ENCODE measurements around the gene FAM117A.

Gene FAM117A

GRCh38 chr17:49739641-49740271, 24.2 kb downstream of the FAM117A start:
- H3K27ac ChIP-seq (ENCODE audit: extremely low read depth, low read depth, low read length): no peak overlapping the region
- H3K4me1 ChIP-seq (ENCODE audit: control insufficient read depth, insufficient read depth, low read length): no peaks in the 10 kb centered on the region
- H3K9me3 ChIP-seq (ENCODE audit: control insufficient read depth, insufficient read depth, low read depth, low read length): no peaks in the 10 kb centered on the region
- no peak overlapping the region for H3K4me3 ChIP-seq (ENCODE audit: low read depth, low read length)
- no peaks in the 10 kb centered on the region; a peak in 1 of 3 replicates for H3K36me3 ChIP-seq (ENCODE audit: control insufficient read depth in 2 of 2, insufficient read depth in 1 of 2, low read length in 2 of 2)
- POLR2A ChIA-PET: interaction anchor here (5.4 kb wide), 1 partner anchor 24 kb away, joined by 27 read pairs; the partner anchor contains the start of gene FAM117A
- CTCF ChIA-PET: interaction anchor here (1.2 kb wide), 1 partner anchor 172 kb away, joined by 5 read pairs; no protein-coding TSS in a partner anchor
- TF ChIP-seq ZNF580 (tag by site-specific recombination; IDR thresholded peaks at IDR 0.05) (no peak), ZBTB8A (tag by site-specific recombination; IDR thresholded peaks at IDR 0.05) (peak; percentile 51; the same call in 1 of the 2 replicates), ZIC2 (tag by site-specific recombination; IDR thresholded peaks at IDR 0.05) (peak; percentile 94), ZNF626 (tag by site-specific recombination; IDR thresholded peaks at IDR 0.05) (no peak), SCRT1 (tag by site-specific recombination; IDR thresholded peaks at IDR 0.05; ENCODE audit: borderline replicate concordance) (no peak), ZBTB7A (tag by site-specific recombination; IDR thresholded peaks at IDR 0.05; ENCODE audit: low read depth) (no peak), HOXA7 (CRISPR knock-in tag; IDR thresholded peaks at IDR 0.05; ENCODE audit: borderline replicate concordance) (no peak), ZFHX2 (tag by site-specific recombination; conservative IDR thresholded peaks at IDR 0.05) (no peak), BCL6B (tag by site-specific recombination; IDR thresholded peaks at IDR 0.05) (0 out of 2 replicates have a peak, but pooled peaks have one; percentile 9), ZNF621 (tag by site-specific recombination; IDR thresholded peaks at IDR 0.05) (no peak), ZBTB44 (tag by site-specific recombination; IDR thresholded peaks at IDR 0.05) (peak; percentile 75), GLIS1 (tag by site-specific recombination; IDR thresholded peaks at IDR 0.05) (peak; percentile 61; the same call in 1 of the 2 replicates), ZNF473 (tag by site-specific recombination; IDR thresholded peaks at IDR 0.05) (no peak), ZNF16 (tag by site-specific recombination; IDR thresholded peaks at IDR 0.05; ENCODE audit: low read depth) (no peak), ZNF10 (tag by site-specific recombination; IDR thresholded peaks at IDR 0.05) (peak; percentile 38; the same call in 1 of the 2 replicates), ZNF341 (tag by site-specific recombination; IDR thresholded peaks at IDR 0.05; ENCODE audit: low read depth) (peak; percentile 84), FEZF1 (tag by site-specific recombination; IDR thresholded peaks at IDR 0.05) (peak; percentile 49; the same call in 1 of the 2 replicates), PRDM10 (tag by site-specific recombination; IDR thresholded peaks at IDR 0.05) (0 out of 2 replicates have a peak, but pooled peaks have one; percentile 33), ZNF776 (tag by site-specific recombination; IDR thresholded peaks at IDR 0.05; ENCODE audit: borderline replicate concordance) (no peak; the same call in 1 of the 2 replicates), ZNF558 (tag by site-specific recombination; IDR thresholded peaks at IDR 0.05) (no peak), ZNF366 (tag by site-specific recombination; conservative IDR thresholded peaks at IDR 0.05) (no peak), KLF1 (tag by site-specific recombination; IDR thresholded peaks at IDR 0.05) (0 out of 2 replicates have a peak, but pooled peaks have one; percentile 43), ZBTB21 (tag by site-specific recombination; IDR thresholded peaks at IDR 0.05) (no peak), BCL11B (tag by site-specific recombination; IDR thresholded peaks at IDR 0.05; ENCODE audit: low read depth) (no peak)
- TF ChIP-seq, protein P1, sequence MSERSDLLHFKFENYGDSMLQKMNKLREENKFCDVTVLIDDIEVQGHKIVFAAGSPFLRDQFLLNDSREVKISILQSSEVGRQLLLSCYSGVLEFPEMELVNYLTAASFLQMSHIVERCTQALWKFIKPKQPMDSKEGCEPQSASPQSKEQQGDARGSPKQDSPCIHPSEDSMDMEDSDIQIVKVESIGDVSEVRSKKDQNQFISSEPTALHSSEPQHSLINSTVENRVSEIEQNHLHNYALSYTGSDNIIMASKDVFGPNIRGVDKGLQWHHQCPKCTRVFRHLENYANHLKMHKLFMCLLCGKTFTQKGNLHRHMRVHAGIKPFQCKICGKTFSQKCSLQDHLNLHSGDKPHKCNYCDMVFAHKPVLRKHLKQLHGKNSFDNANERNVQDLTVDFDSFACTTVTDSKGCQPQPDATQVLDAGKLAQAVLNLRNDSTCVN (tag by site-specific recombination; optimal IDR thresholded peaks at IDR 0.05): no peak
- TF ChIP-seq, protein P2, sequence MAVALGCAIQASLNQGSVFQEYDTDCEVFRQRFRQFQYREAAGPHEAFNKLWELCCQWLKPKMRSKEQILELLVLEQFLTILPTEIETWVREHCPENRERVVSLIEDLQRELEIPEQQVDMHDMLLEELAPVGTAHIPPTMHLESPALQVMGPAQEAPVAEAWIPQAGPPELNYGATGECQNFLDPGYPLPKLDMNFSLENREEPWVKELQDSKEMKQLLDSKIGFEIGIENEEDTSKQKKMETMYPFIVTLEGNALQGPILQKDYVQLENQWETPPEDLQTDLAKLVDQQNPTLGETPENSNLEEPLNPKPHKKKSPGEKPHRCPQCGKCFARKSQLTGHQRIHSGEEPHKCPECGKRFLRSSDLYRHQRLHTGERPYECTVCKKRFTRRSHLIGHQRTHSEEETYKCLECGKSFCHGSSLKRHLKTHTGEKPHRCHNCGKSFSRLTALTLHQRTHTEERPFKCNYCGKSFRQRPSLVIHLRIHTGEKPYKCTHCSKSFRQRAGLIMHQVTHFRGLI (tag by site-specific recombination; IDR thresholded peaks at IDR 0.05): peak; percentile 99
